GM19238 (cell line): Measurements from ENCODE around the gene IHH.

ENCODE experiments used
- DNase-seq: peaks from one replicate; pipeline ENCODE4 v3.0.0; 2011; ENCODE audit warnings: low spot score; ENCODE audit not compliant: insufficient read length

The IHH gene

GRCh38 chr2:219020604-219021365 lies 39.9 kb downstream of the IHH start:
- no peak for DNase-seq

DNA sequence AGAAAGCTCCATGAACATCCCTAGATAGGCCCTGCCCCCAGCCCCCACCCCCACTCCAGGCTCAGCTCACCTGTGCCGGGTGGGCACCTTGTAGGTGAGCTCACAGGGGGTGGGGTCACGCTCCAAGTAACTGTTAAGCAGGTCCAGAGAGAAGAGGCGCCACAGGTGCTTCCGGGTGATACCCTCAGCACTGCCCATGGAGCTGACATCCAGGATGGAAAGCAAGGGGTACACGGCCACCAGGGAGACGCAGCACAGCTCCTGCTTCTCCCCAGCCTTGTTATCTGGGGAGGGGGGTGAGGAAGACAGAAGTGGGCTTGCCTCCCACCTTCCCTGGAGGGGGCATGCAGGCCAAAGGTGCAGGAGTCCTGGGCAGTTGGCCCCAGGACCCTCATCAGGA lies 41.3 kb downstream of the IHH start:
- no peak for DNase-seq

- no peak for DNase-seq
These were observed 42.0 kb downstream of the IHH start for GRCh38 chr2:219018726-219019125.

DNA sequence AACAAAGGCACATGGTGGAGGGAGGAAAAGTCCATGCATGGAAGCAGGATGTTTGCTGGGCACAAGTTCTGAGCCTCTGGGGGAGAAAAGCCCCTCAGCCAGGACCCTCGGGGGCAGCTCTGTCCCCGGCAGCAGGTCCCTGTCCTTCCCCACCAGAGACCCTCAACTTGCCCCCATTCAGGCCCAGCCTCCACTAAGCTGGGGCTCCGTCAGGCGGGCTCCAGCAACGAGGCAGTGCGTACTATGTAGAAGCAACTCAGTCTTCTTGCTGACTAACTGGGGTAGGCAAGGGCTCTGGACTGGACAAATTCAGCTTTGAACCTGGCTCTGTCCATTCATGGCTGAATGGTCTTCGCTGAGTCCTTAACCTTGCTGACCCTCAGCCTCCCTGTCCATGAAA lies 42.4 kb downstream of the IHH start:
- DNase-seq: no peak

DNA sequence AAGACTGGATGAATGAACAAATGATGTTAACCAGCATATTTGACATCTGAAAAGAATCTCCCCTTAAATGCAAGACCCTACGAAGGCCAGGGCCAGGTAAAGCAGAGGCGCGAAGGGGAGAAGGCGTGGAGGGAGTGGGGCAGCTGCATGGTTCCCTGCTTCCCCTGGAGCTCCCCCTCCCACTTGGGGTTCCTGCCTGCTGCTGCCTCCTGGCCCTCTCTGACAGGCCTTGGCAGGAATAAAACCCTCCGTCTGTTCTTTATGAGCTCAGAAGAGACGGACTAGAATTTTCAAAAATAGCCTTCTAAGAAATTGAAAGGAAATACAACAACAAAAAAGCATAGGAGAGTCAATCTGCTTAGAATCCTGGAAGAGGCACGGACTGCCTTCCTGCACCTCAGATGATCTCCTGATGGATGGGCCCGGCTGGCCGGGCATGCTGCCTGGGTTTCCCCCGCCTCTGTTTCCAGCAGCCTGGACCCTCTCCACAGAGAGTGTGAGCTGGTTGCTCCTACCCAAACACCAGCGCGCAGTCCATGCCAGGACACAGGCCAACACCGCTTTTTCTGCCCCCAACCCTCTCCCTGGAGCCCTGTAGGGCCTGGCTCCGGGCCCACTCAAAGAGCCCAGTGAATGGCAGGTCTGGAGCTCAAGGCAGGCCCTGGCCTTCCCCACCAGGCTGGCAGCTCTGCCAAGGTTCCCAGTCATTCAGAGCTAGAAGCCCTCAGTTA lies 43.4 kb downstream of the IHH start:
- no peak for DNase-seq

DNA sequence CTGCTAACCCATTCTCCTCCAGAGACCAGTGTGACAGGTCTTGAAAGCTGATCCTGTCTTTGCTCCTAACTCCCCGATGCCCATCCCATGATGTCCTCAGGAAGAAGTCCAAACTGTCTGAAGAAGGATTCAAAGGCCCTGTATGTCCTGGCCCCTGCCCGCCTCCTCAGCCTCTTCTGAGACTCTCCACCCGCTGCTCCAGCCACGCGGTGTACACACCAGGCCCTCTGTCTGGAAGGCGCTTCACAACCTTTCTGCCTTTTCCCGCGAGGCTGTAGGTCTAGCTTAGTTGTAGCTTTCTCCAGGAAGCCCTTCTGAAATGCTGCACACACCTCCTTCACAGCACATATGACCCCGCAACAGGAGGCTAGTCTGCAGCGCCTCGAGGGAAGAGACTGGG lies 44.0 kb downstream of the IHH start:
- DNase-seq: no peak

DNA sequence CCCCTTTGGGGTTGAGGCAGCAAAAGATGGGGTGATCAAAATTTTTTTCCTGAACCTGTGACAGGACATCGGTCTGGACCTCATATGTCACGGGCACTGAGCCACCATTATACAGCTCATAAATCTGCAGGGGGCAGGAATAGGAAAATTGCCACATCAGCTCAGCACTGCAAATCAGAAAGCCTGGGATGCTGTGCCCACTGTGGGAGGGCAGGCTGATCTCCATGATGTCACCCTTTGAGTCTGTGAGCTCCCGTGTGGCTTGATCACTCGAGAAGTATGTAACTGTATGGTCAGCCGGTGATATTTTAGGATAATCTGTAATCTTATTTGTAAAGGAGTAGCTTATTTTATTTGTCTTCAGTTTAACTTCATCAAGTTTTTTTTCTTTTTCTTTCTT lies 49.8 kb downstream of the IHH start:
- no peak for DNase-seq

- DNase-seq: no peak
These were observed 50.5 kb downstream of the IHH start for GRCh38 chr2:219010162-219010756.

DNA sequence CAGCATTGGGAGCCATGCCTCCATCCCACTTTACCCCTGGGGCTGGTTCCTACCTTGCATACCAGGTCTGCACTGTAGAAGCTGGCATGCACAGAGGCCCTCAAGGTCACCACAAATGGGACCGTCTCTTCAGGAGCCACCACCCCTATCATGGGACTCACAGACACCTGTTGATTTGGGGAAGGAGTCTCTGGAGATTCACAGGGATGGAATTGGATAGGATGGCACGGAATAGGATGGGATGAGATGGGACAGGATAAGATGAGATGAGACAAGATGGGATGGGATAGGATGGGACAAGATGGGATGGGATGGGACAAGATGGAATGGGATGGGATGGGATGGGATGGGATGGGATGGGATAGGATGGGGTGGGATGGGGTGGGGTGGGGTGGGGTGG lies 51.4 kb downstream of the IHH start:
- no peak for DNase-seq
